Stomach (tissue), 4 donors: Measurements from ENCODE around the gene SAPCD2.

Experiments
- EP300 ChIP-seq: sonication (generic); formaldehyde crosslinking; IDR thresholded peaks from one replicate; pipeline ENCODE4 v1.6.1; 2017; ENCODE audit warnings: antibody characterized with exemption
- POLR2A ChIP-seq, 4 donors: fragments of 450-650 bp; IDR thresholded peaks; one replicate each; pipeline ENCODE4 v1.6.1; 2016; ENCODE audit warnings: antibody characterized with exemption in 4 of 4, control low read depth in 2 of 4, mild to moderate bottlenecking in 1 of 4, moderate library complexity in 1 of 4
- POLR2AphosphoS5 ChIP-seq, 3 donors: sonication (generic); formaldehyde crosslinking; IDR thresholded peaks; one replicate each; pipeline ENCODE4 v1.6.1; 2016; ENCODE audit warnings: antibody characterized with exemption in 3 of 3
- TF ChIP-seq, protein P1 (sequence below), 7 experiments: fragments of 450-650 bp in 4 of 7; fragments of 200-600 bp in 3 of 7; sonication (generic) in 3 of 7; IDR thresholded peaks; one replicate each; pipeline ENCODE4 v1.5.1; 2016 to 2019; ENCODE audit warnings: antibody characterized with exemption in 7 of 7, control low read depth in 2 of 7, mild to moderate bottlenecking in 1 of 7

DNA sequence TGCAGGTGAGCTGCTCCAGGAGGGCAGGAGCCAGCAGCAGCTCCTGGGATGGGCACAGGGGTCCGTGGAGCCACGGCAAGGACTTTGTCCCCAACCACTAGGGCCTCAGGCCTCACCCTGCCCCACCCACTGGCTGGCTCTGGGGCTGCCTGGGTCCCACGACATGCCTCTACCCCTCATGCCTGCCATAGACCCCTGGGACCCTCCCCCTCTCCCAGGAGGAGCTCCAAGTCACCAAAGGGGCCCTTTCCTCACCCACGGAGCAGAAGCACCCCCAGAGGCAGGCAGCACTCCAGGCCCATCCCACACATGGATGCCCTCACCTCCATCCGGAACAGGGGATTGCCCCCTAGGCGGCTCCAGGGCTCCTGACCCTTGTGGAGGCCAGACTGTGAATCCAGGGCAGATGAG is 48.8 kb downstream of the SAPCD2 start:
- TF ChIP-seq, protein P1, sequence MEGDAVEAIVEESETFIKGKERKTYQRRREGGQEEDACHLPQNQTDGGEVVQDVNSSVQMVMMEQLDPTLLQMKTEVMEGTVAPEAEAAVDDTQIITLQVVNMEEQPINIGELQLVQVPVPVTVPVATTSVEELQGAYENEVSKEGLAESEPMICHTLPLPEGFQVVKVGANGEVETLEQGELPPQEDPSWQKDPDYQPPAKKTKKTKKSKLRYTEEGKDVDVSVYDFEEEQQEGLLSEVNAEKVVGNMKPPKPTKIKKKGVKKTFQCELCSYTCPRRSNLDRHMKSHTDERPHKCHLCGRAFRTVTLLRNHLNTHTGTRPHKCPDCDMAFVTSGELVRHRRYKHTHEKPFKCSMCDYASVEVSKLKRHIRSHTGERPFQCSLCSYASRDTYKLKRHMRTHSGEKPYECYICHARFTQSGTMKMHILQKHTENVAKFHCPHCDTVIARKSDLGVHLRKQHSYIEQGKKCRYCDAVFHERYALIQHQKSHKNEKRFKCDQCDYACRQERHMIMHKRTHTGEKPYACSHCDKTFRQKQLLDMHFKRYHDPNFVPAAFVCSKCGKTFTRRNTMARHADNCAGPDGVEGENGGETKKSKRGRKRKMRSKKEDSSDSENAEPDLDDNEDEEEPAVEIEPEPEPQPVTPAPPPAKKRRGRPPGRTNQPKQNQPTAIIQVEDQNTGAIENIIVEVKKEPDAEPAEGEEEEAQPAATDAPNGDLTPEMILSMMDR (IDR thresholded peaks at IDR 0.05) = no peak
- TF ChIP-seq POLR2A (IDR thresholded peaks at IDR 0.05) (no peak), EP300 (no peak), POLR2AphosphoS5 (IDR thresholded peaks at IDR 0.05) (no peak)
